K562 (cell line): ENCODE results near the gene GGTLC2. TPM values are rescaled to one million over a fixed set of nuclear protein-coding genes. Genes with fewer than 3 reads are reported as not detected.

Source experiments
- ATAC-seq: fragments of 200-7000 bp; cut with Tn5 transposase; 3 replicates; pipeline ENCODE4 v1.9.1; 2020; ENCODE audit warnings: moderate library complexity
- BruUV-seq: library from RNA; stranded (reverse); fragments of 400-500 nt; replicated peaks from 2 replicates; lab custom pipeline; 2021; lab: Mats Ljungman, UMichigan
- CTCF ChIA-PET: fragments of 300-600 bp; formaldehyde crosslinking; extraction: SDS; loops from one replicate; lab custom pipeline; 2021; ENCODE audit warnings: low intra/inter-chr PET ratio; lab: Yijun Ruan, JAX
- POLR2A ChIA-PET: fragments of 300-600, 350-650 bp; sonication (Branson Sonifier 250); formaldehyde crosslinking; extraction: SDS; loops from one replicate; lab custom pipeline; 2021; ENCODE audit warnings: antibody characterized with exemption, inconsistent platforms; lab: Yijun Ruan, JAX
- DNase-seq, 4 experiments: peaks; one replicate each; pipeline versions ENCODE4 v3.0.0 to v3.0.0-alpha.2; 2011 to 2018; ENCODE audit warnings: low spot score in 3 of 4, mixed read lengths in 3 of 4; ENCODE audit errors: extremely low read depth in 1 of 4
- FAIRE-seq: peaks from 2 replicates; lab custom pipeline; 2011; peaks lifted over from hg19 to GRCh38; lab: Jason Lieb, UNC
- H2AFZ ChIP-seq: 2 replicates; pipeline ENCODE4 v1.6.0; 2011; ENCODE audit warnings: low read depth, low read length, control low read depth, inconsistent platforms
- H3K27ac ChIP-seq: fragments of 200-600 bp; 3 replicates; pipeline ENCODE4 v1.8.0; 2011; ENCODE audit warnings: low read depth, mild to moderate bottlenecking, control low read depth, inconsistent platforms, low read length, moderate library complexity, mixed read lengths; ENCODE audit errors: extremely low read depth
- H3K27me3 ChIP-seq, 2 experiments: fragments of 300-600 bp in 1 of 2; 2 replicates in 1 of 2; 3 replicates in 1 of 2; pipeline versions ENCODE4 v1.6.0 to v1.8.0; 2011; ENCODE audit warnings: inconsistent platforms in 2 of 2, low read length in 2 of 2, mild to moderate bottlenecking in 1 of 2, mixed read lengths in 1 of 2, moderate library complexity in 1 of 2; ENCODE audit not compliant: control insufficient read depth in 2 of 2, insufficient read depth in 2 of 2
- H3K36me3 ChIP-seq: fragments of 300-600 bp; 3 replicates; pipeline ENCODE4 v1.8.0; 2011; ENCODE audit warnings: mild to moderate bottlenecking, low read length, inconsistent platforms; ENCODE audit not compliant: control insufficient read depth, insufficient read depth
- H3K4me1 ChIP-seq, 2 experiments: fragments of 200-600 bp in 1 of 2; replicated peaks in 1 of 2; 2 replicates in 1 of 2; 3 replicates in 1 of 2; pipeline versions ENCODE4 v1.5.1 to v1.8.0; 2011; ENCODE audit warnings: inconsistent platforms in 2 of 2, low read length in 2 of 2, mild to moderate bottlenecking in 1 of 2, mixed read lengths in 1 of 2, moderate library complexity in 1 of 2; ENCODE audit not compliant: control insufficient read depth in 2 of 2, insufficient read depth in 2 of 2
- H3K4me2 ChIP-seq: 2 replicates; pipeline ENCODE4 v1.6.1; 2011; ENCODE audit warnings: low read length, control low read depth, inconsistent platforms, mixed read lengths; ENCODE audit not compliant: insufficient read depth
- H3K4me3 ChIP-seq: fragments of 200-600 bp; sonication (generic), shearing (Covaris generic); 2 replicates; pipeline ENCODE4 v1.5.1; 2016; ENCODE audit warnings: control low read depth, inconsistent platforms
- H3K79me2 ChIP-seq: fragments of 200-600 bp; 3 replicates; pipeline ENCODE4 v1.8.0; 2011; ENCODE audit warnings: low read length, inconsistent platforms; ENCODE audit not compliant: control insufficient read depth, insufficient read depth
- H3K9ac ChIP-seq, 2 experiments: 2 replicates each; pipeline versions ENCODE4 v1.6.0 to v1.6.1; 2011; ENCODE audit warnings: low read depth in 2 of 2, low read length in 2 of 2, control low read depth in 1 of 2, inconsistent platforms in 1 of 2, mild to moderate bottlenecking in 1 of 2, mixed read lengths in 1 of 2; ENCODE audit not compliant: insufficient read depth in 1 of 2
- H3K9me1 ChIP-seq: one replicate; pipeline ENCODE4 v1.6.0; 2011; ENCODE audit warnings: inconsistent platforms, mild to moderate bottlenecking, low read length, moderate library complexity; ENCODE audit not compliant: control insufficient read depth, insufficient read depth
- H3K9me3 ChIP-seq: replicated peaks from 2 replicates; pipeline ENCODE4 v1.5.1; 2011; ENCODE audit warnings: low read depth, low read length, inconsistent platforms; ENCODE audit not compliant: control insufficient read depth, insufficient read depth
- H4K20me1 ChIP-seq: replicated peaks from 2 replicates; pipeline ENCODE4 v1.6.1; 2011; ENCODE audit warnings: low read length, inconsistent platforms, mixed read lengths; ENCODE audit not compliant: control insufficient read depth, insufficient read depth
- ETV5 ChIP-seq: sonication (generic); formaldehyde crosslinking; IDR thresholded peaks from 2 replicates; pipeline ENCODE4 v1.4.0; 2020; ENCODE audit warnings: low read depth, mild to moderate bottlenecking, missing genetic modification reagents
- GABPB2 ChIP-seq: fragments of 250-450 bp; sonication (Bioruptor Pico); conservative IDR thresholded peaks from 2 replicates; pipeline ENCODE4 v1.5.1; 2021; ENCODE audit warnings: mild to moderate bottlenecking
- HDGF ChIP-seq: fragments of 450-650 bp; IDR thresholded peaks from 2 replicates; pipeline ENCODE4 v1.6.1; 2016
- HNRNPH1 ChIP-seq: fragments of 200-400 bp; formaldehyde crosslinking; optimal IDR thresholded peaks from 2 replicates; pipeline ENCODE3; 2017; ENCODE audit warnings: low read depth, mild to moderate bottlenecking, low read length, moderate library complexity
- MYNN ChIP-seq, 2 experiments: sonication (generic); formaldehyde crosslinking in 1 of 2; IDR thresholded peaks; 2 replicates each; pipeline versions ENCODE4 v1.5.0 to v1.6.1; 2016 to 2020; ENCODE audit warnings: antibody characterized with exemption in 1 of 2, missing genetic modification reagents in 1 of 2
- NFIC ChIP-seq: fragments of 450-650 bp; IDR thresholded peaks from 2 replicates; pipeline ENCODE4 v1.6.1; 2017; ENCODE audit warnings: mild to moderate bottlenecking, inconsistent platforms
- ZNF41 ChIP-seq: fragments of 250-450 bp; sonication (Bioruptor Pico); conservative IDR thresholded peaks from 2 replicates; pipeline ENCODE4 v1.4.0; 2020; ENCODE audit warnings: mild to moderate bottlenecking
- WGBS: fragments of 100-300 bp; shearing (Covaris generic); methylation state at CpG from one replicate; pipeline ENCODE4 v1.1.6; 2016; ENCODE audit warnings: low coverage, mixed read lengths; ENCODE audit not compliant: insufficient coverage; ENCODE audit errors: missing lambda C conversion rate; 5-methylcytosine and 5-hydroxymethylcytosine counted together
- in situ Hi-C: fragments of 300-500 bp; cut with MboI; formaldehyde crosslinking; loops from 4 replicates; pipeline ENCODE4 v1.15.0; 2018; ENCODE audit warnings: inconsistent platforms, mixed read lengths
- intact Hi-C: fragments of 100-400 bp; cut with micrococcal nuclease; formaldehyde crosslinking; loops from 2 replicates; pipeline ENCODE4 v1.14.2; 2022
- polyA plus RNA-seq, 8 experiments: library from polyadenylated mRNA; depleted of rRNA in 4 of 8; stranded (reverse) in 5 of 8; unstranded in 3 of 8; fragments of >200 nt; fragmentation: Nextera tagmentation in 2 of 8; fragmentation: Illumina TruSeq in 1 of 8; extraction: Ambion mirVana in 2 of 8; extraction: Trizol in 1 of 8; gene quantifications; 2 replicates each; pipeline versions ENCODE4 v1.2.1 to v1.2.3, GENCODE V29; 2011 to 2014; ENCODE audit warnings: inconsistent platforms in 1 of 8, missing spikeins in 1 of 8
- total RNA-seq, 7 experiments: library from RNA; depleted of rRNA in 6 of 7; stranded (reverse); fragments of >200 nt in 6 of 7; fragmentation: Illumina TruSeq in 2 of 7; extraction: Trizol in 2 of 7; gene quantifications; 2 replicates each; pipeline versions ENCODE4 v1.2.1 to v1.2.3, GENCODE V29; 2011 to 2021; ENCODE audit warnings: low replicate concordance in 1 of 7
- TF ChIP-seq, protein P1 (sequence below), 2 experiments: fragments of 450-650 bp in 1 of 2; sonication (generic) in 1 of 2; formaldehyde crosslinking in 1 of 2; IDR thresholded peaks; 2 replicates each; pipeline versions ENCODE4 v1.7.1 to v1.9.0; 2016 to 2022; ENCODE audit warnings: inconsistent platforms in 1 of 2, mild to moderate bottlenecking in 1 of 2, missing genetic modification reagents in 1 of 2
- TF ChIP-seq, protein P2 (sequence below): fragments of 450-650 bp; formaldehyde crosslinking; IDR thresholded peaks from 2 replicates; pipeline ENCODE4 v1.4.0; 2022; ENCODE audit warnings: mild to moderate bottlenecking, moderate library complexity
- TF ChIP-seq, protein P3 (sequence below), 2 experiments: fragments of 200-800 bp in 1 of 2; sonication (Bioruptor generic) in 1 of 2; sonication (generic) in 1 of 2; formaldehyde crosslinking in 1 of 2; IDR thresholded peaks in 1 of 2; conservative IDR thresholded peaks in 1 of 2; 2 replicates each; pipeline versions ENCODE4 v1.5.0 to v1.6.1; 2016 to 2020; ENCODE audit warnings: missing compliant biosample characterization in 1 of 2, missing genetic modification characterization in 1 of 2, missing genetic modification reagents in 1 of 2

The GGTLC2 gene
- total and polyA plus RNA-seq, 9 of the 15 experiments (the other 6 are each of a cell fraction or from before 2014, with no cell fraction given), result not detected

- Histone ChIP-seq H3K9me1 (no peaks in the 10 kb centered on the region), H3K79me2 (no peaks in the 10 kb centered on the region), H4K20me1 (peaks cover 25% of the 10 kb centered on the region; the same call in 1 of the 2 replicates), H3K27ac (no peak overlapping the region), H3K27me3 (peaks cover 64 to 69% of the 10 kb centered on the region in 2 experiments), H3K9ac (no peak overlapping the region), H3K9me3 (no peaks in the 10 kb centered on the region), H3K4me2 (no peak overlapping the region), H3K4me3 (no peak overlapping the region), H3K36me3 (no peaks in the 10 kb centered on the region), H3K4me1 (no peaks in the 10 kb centered on the region), H2AFZ (no peak overlapping the region)
- DNase-seq, result peak in 1 of 4 experiments; percentile 22
- CTCF ChIA-PET, result no interaction called here
- BruUV-seq, result no TSS peak
- no peak for FAIRE-seq
- in situ Hi-C loops, result no loop called here
- POLR2A ChIA-PET, result interaction anchor here (0.6 to 6.1 kb wide), 10 partner anchors 10 to 128 kb away, joined by 3 to 76 read pairs (median 5); no protein-coding TSS in a partner anchor
- WGBS, result under 1% methylated on average over 3 of the region's 3 CpGs
- intact Hi-C loops, result loop anchor here (10.0 kb wide), 1 partner anchor 59 kb away; no protein-coding TSS in a partner anchor
- no peak for ATAC-seq
- TF ChIP-seq, protein P1, sequence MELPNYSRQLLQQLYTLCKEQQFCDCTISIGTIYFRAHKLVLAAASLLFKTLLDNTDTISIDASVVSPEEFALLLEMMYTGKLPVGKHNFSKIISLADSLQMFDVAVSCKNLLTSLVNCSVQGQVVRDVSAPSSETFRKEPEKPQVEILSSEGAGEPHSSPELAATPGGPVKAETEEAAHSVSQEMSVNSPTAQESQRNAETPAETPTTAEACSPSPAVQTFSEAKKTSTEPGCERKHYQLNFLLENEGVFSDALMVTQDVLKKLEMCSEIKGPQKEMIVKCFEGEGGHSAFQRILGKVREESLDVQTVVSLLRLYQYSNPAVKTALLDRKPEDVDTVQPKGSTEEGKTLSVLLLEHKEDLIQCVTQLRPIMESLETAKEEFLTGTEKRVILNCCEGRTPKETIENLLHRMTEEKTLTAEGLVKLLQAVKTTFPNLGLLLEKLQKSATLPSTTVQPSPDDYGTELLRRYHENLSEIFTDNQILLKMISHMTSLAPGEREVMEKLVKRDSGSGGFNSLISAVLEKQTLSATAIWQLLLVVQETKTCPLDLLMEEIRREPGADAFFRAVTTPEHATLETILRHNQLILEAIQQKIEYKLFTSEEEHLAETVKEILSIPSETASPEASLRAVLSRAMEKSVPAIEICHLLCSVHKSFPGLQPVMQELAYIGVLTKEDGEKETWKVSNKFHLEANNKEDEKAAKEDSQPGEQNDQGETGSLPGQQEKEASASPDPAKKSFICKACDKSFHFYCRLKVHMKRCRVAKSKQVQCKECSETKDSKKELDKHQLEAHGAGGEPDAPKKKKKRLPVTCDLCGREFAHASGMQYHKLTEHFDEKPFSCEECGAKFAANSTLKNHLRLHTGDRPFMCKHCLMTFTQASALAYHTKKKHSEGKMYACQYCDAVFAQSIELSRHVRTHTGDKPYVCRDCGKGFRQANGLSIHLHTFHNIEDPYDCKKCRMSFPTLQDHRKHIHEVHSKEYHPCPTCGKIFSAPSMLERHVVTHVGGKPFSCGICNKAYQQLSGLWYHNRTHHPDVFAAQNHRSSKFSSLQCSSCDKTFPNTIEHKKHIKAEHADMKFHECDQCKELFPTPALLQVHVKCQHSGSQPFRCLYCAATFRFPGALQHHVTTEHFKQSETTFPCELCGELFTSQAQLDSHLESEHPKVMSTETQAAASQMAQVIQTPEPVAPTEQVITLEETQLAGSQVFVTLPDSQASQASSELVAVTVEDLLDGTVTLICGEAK (IDR thresholded peaks at IDR 0.05), result no peak
- TF ChIP-seq, protein P1 (CRISPR knock-in tag; IDR thresholded peaks at IDR 0.05), result 0 out of 2 replicates have a peak, but pooled peaks have one; percentile 3
- TF ChIP-seq HDGF (no peak), GABPB2 (no peak), ZNF41 (CRISPR knock-in tag) (no peak), HNRNPH1 (no peak), MYNN (IDR thresholded peaks at IDR 0.05) (no peak), MYNN (CRISPR knock-in tag; IDR thresholded peaks at IDR 0.05) (peak; percentile 72; the same call in 1 of the 2 replicates), NFIC (no peak), ETV5 (CRISPR knock-in tag) (no peak)
- TF ChIP-seq, protein P2, sequence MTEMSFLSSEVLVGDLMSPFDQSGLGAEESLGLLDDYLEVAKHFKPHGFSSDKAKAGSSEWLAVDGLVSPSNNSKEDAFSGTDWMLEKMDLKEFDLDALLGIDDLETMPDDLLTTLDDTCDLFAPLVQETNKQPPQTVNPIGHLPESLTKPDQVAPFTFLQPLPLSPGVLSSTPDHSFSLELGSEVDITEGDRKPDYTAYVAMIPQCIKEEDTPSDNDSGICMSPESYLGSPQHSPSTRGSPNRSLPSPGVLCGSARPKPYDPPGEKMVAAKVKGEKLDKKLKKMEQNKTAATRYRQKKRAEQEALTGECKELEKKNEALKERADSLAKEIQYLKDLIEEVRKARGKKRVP (CRISPR knock-in tag), result no peak
- TF ChIP-seq, protein P3, sequence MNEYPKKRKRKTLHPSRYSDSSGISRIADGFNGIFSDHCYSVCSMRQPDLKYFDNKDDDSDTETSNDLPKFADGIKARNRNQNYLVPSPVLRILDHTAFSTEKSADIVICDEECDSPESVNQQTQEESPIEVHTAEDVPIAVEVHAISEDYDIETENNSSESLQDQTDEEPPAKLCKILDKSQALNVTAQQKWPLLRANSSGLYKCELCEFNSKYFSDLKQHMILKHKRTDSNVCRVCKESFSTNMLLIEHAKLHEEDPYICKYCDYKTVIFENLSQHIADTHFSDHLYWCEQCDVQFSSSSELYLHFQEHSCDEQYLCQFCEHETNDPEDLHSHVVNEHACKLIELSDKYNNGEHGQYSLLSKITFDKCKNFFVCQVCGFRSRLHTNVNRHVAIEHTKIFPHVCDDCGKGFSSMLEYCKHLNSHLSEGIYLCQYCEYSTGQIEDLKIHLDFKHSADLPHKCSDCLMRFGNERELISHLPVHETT (CRISPR knock-in tag; conservative IDR thresholded peaks at IDR 0.05 in 1 of 2, IDR thresholded peaks at IDR 0.05 in 1 of 2), result peak in 1 of 2 experiments; percentile 87; a peak in 1 of 4 replicates
These were observed 40.9 kb upstream of the GGTLC2 start for GRCh38 chr22:22603470-22603947.
